ENCODE measurements around the gene OGFOD2. TPM values are rescaled to one million over a fixed set of nuclear protein-coding genes. Genes with fewer than 3 reads are reported as not detected.

The OGFOD2 gene
- total and polyA plus RNA-seq, 2 donors (not counting 1 experiment from before 2014, with no cell fraction given) = 26.7 to 99.3 TPM

DNA sequence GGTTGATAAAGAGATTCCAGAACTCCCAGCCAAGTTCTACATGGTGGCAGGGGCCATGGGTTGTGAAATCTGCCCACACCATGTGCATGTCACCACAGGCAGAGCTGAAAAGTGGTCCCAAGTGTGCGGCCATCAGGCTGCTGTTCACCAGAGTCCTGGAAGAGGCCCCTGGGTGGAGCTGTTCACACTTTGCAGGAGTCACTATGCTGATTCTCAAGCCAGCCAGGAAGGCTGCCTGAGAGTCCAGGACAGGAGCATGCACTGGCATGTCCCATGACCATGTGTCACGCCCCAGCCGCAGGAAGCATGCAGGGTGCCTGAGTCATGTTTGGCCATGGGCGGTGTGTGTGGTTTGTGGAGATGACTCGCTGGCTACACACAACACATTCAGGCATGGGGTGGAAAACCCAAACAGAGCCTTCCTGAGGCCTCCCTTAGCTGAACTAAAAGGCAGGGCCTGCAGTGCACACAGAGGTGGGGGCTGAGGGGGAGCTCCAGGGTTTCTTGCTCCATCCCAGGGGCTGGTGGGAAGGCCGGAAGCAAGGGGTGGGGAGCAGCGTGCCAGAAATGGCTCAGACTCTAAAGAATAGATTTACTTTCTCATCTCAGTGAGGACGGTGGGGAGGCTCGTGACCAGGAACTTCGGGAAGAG is 28.2 kb upstream of the OGFOD2 start:
- Histone ChIP-seq H3K4me3 (ENCODE audit: control extremely low read depth in 1 of 5, extremely low read depth in 1 of 5, insufficient read depth in 1 of 5, low read depth in 2 of 5, low read length in 4 of 5) (no peak overlapping the region), H3K4me2 (replicated peaks; ENCODE audit: low read depth, low read length, poor library complexity, severe bottlenecking) (peak overlapping the region; percentile 32), H3K79me2 (ENCODE audit: control insufficient read depth, insufficient read depth, low read length) (peaks cover 7% of the 10 kb centered on the region), H3K27ac (ENCODE audit: low read length in 2 of 2) (no peak overlapping the region), H3K9me3 (ENCODE audit: control extremely low read depth in 1 of 3, control insufficient read depth in 2 of 3, insufficient read depth in 1 of 3, low read length in 2 of 3) (peaks cover 0 to 3% (median 0%) of the 10 kb centered on the region in 3 donors), H3K4me1 (ENCODE audit: control insufficient read depth in 2 of 2, insufficient read depth in 2 of 2, low read length in 2 of 2) (peaks cover 25 to 33% of the 10 kb centered on the region in 2 donors), H3K9ac (ENCODE audit: low read length) (no peak overlapping the region), H3K36me3 (replicated peaks in 1 of 2; ENCODE audit: control extremely low read depth in 1 of 2, control insufficient read depth in 1 of 2, extremely low read depth in 1 of 2, insufficient read depth in 2 of 2, low read length in 1 of 2) (no peaks in the 10 kb centered on the region), H2AFZ (ENCODE audit: insufficient read depth, low read depth, low read length, poor library complexity, severe bottlenecking) (peak overlapping the region; percentile 52), H3K27me3 (replicated peaks in 1 of 4; ENCODE audit: control extremely low read depth in 1 of 4, control insufficient read depth in 3 of 4, insufficient read depth in 4 of 4, low read length in 3 of 4) (no peaks in the 10 kb centered on the region), H4K20me1 (ENCODE audit: control insufficient read depth, insufficient read depth, low read length, poor library complexity, severe bottlenecking) (no peaks in the 10 kb centered on the region)
- intact Hi-C loops (cut with micrococcal nuclease) = loop anchor here (2.0 kb wide), 1 partner anchor 46 kb away; no protein-coding TSS in a partner anchor
- CTCF ChIA-PET = interaction anchor here (0.6 to 16.2 kb wide), 5 partner anchors 61 to 152 kb away, joined by 3 to 388 read pairs (median 8); no protein-coding TSS in a partner anchor
- POLR2A ChIA-PET = interaction anchor here (0.9 kb wide), 1 partner anchor 45 kb away, joined by 3 read pairs; no protein-coding TSS in a partner anchor
- DNase-seq (peak; percentile 46), ATAC-seq (ENCODE audit: low read depth) (peak; percentile 67)
- H3K9me3 Mint-ChIP-seq (ENCODE audit: insufficient read depth) = no peaks in the 10 kb centered on the region
- WGBS (ENCODE audit: insufficient coverage) = 23% methylated on average over 3 of the region's 10 CpGs
- no peaks in the 10 kb centered on the region for H3K27me3 Mint-ChIP-seq
- TF ChIP-seq, protein P1, sequence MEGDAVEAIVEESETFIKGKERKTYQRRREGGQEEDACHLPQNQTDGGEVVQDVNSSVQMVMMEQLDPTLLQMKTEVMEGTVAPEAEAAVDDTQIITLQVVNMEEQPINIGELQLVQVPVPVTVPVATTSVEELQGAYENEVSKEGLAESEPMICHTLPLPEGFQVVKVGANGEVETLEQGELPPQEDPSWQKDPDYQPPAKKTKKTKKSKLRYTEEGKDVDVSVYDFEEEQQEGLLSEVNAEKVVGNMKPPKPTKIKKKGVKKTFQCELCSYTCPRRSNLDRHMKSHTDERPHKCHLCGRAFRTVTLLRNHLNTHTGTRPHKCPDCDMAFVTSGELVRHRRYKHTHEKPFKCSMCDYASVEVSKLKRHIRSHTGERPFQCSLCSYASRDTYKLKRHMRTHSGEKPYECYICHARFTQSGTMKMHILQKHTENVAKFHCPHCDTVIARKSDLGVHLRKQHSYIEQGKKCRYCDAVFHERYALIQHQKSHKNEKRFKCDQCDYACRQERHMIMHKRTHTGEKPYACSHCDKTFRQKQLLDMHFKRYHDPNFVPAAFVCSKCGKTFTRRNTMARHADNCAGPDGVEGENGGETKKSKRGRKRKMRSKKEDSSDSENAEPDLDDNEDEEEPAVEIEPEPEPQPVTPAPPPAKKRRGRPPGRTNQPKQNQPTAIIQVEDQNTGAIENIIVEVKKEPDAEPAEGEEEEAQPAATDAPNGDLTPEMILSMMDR (IDR thresholded peaks at IDR 0.05) = no peak
- TF ChIP-seq EZH2 (IDR thresholded peaks at IDR 0.05; ENCODE audit: borderline replicate concordance, insufficient read depth, low read depth, low read length, poor library complexity, severe bottlenecking) = no peak
- H3K4me3 Mint-ChIP-seq = peak overlapping the region; percentile 54
- H3K27ac Mint-ChIP-seq = peak overlapping the region; percentile 47
- H3K4me1 Mint-ChIP-seq = peaks cover 42% of the 10 kb centered on the region

DNA sequence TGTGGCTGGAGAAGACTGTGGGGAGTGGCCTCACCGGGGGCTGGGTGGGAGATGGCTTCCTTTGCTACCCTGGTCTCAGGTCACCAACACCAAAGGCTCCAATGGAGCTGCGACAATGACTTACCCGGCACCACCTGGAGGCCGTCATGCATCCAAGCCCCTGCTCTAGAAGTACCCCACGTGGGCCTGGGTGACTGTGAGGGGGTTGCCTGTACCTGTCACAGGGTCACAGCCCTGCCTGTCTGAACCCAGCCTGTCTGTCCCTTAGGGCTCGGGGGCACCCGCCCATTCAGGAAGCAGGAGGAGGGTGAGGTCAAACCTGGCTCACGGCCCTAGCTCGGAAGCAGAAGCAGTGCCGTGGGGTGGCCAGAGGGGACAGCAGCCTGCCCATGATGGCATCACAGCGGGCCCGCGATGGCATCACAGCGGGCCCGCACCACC is 27.7 kb upstream of the OGFOD2 start:
- Histone ChIP-seq H3K4me1 (ENCODE audit: control insufficient read depth in 2 of 2, insufficient read depth in 2 of 2, low read length in 2 of 2) (peaks cover 29 to 36% of the 10 kb centered on the region in 2 donors), H3K9ac (ENCODE audit: low read length) (no peak overlapping the region), H3K9me3 (ENCODE audit: control extremely low read depth in 1 of 3, control insufficient read depth in 2 of 3, insufficient read depth in 1 of 3, low read length in 2 of 3) (peaks cover 0 to 3% (median 0%) of the 10 kb centered on the region in 3 donors), H3K36me3 (replicated peaks in 1 of 2; ENCODE audit: control extremely low read depth in 1 of 2, control insufficient read depth in 1 of 2, extremely low read depth in 1 of 2, insufficient read depth in 2 of 2, low read length in 1 of 2) (no peaks in the 10 kb centered on the region), H2AFZ (ENCODE audit: insufficient read depth, low read depth, low read length, poor library complexity, severe bottlenecking) (peak overlapping the region; percentile 52), H3K4me3 (ENCODE audit: control extremely low read depth in 1 of 5, extremely low read depth in 1 of 5, insufficient read depth in 1 of 5, low read depth in 2 of 5, low read length in 4 of 5) (no peak overlapping the region), H3K79me2 (ENCODE audit: control insufficient read depth, insufficient read depth, low read length) (peaks cover 12% of the 10 kb centered on the region), H3K27ac (ENCODE audit: low read length in 2 of 2) (no peak overlapping the region), H3K27me3 (replicated peaks in 1 of 4; ENCODE audit: control extremely low read depth in 1 of 4, control insufficient read depth in 3 of 4, insufficient read depth in 4 of 4, low read length in 3 of 4) (no peaks in the 10 kb centered on the region), H4K20me1 (ENCODE audit: control insufficient read depth, insufficient read depth, low read length, poor library complexity, severe bottlenecking) (no peaks in the 10 kb centered on the region), H3K4me2 (replicated peaks; ENCODE audit: low read depth, low read length, poor library complexity, severe bottlenecking) (peak overlapping the region; percentile 32)
- peak overlapping the region; percentile 47 for H3K27ac Mint-ChIP-seq
- WGBS (ENCODE audit: insufficient coverage) = 53% methylated on average over 6 of the region's 15 CpGs
- peaks cover 47% of the 10 kb centered on the region for H3K4me1 Mint-ChIP-seq
- peak; percentile 56 for DNase-seq
- CTCF ChIA-PET = interaction anchor here (1.1 to 16.2 kb wide), 5 partner anchors 11 to 153 kb away, joined by 3 to 388 read pairs (median 13); no protein-coding TSS in a partner anchor
- H3K27me3 Mint-ChIP-seq = no peaks in the 10 kb centered on the region
- POLR2A ChIA-PET = no interaction called here
- H3K9me3 Mint-ChIP-seq (ENCODE audit: insufficient read depth) = no peaks in the 10 kb centered on the region
- TF ChIP-seq, protein P1 (IDR thresholded peaks at IDR 0.05) = no peak
- TF ChIP-seq EZH2 (IDR thresholded peaks at IDR 0.05; ENCODE audit: borderline replicate concordance, insufficient read depth, low read depth, low read length, poor library complexity, severe bottlenecking) = no peak
- peak overlapping the region; percentile 54 for H3K4me3 Mint-ChIP-seq
- intact Hi-C loops (cut with micrococcal nuclease) = loop anchor here (2.0 kb wide), 1 partner anchor 47 kb away; no protein-coding TSS in a partner anchor
- ATAC-seq (ENCODE audit: low read depth) = peak; percentile 26
